Upper lobe of right lung (tissue), 1 donor: ENCODE data around the gene RNF6. TPM values are rescaled to one million over a fixed set of nuclear protein-coding genes. Genes with fewer than 3 reads are reported as not detected.

ENCODE experiments used
- ATAC-seq: fragments of 200-7000 bp; cut with Tn5 transposase; one replicate; pipeline ENCODE4 v1.9.1; 2020; ENCODE audit warnings: mild to moderate bottlenecking, moderate library complexity
- DNase-seq: peaks from one replicate; pipeline ENCODE4 v3.0.0-alpha.2; 2020
- H3K27ac ChIP-seq: fragments of 200-600 bp; one replicate; pipeline ENCODE4 v1.8.0; 2022
- H3K27me3 ChIP-seq: fragments of 200-600 bp; one replicate; pipeline ENCODE4 v1.8.0; 2022; ENCODE audit warnings: mild to moderate bottlenecking
- H3K36me3 ChIP-seq: fragments of 200-600 bp; one replicate; pipeline ENCODE4 v1.8.0; 2022
- H3K4me1 ChIP-seq: fragments of 200-600 bp; one replicate; pipeline ENCODE4 v1.8.0; 2022
- H3K4me3 ChIP-seq: fragments of 200-600 bp; one replicate; pipeline ENCODE4 v1.8.0; 2022; ENCODE audit warnings: mild to moderate bottlenecking
- H3K9me3 ChIP-seq: fragments of 200-600 bp; one replicate; pipeline ENCODE4 v1.8.0; 2022
- CTCF ChIP-seq: fragments of 200-600 bp; IDR thresholded peaks from one replicate; pipeline ENCODE4 v1.8.0; 2022; ENCODE audit warnings: antibody characterized with exemption
- intact Hi-C: fragments of 100-400 bp; cut with DNase I; formaldehyde crosslinking; loops from one replicate; pipeline ENCODE4 v1.11.0; 2022
- total RNA-seq: library from RNA; stranded (reverse); fragmentation: NEBNext Ultra II Directional; extraction: Animal tissue kit (Norgen Biotek cat#: 25700); gene quantifications from one replicate; pipeline ENCODE4 v1.2.1, GENCODE V29; 2021
- donor health status: DM: no; HTN: yes; CAD: no; lungs with severe emphysema.

The RNF6 gene
- total RNA-seq, 1 donor from 2014 or later, result 29.5 TPM

GRCh38 chr13:26198116-26198515, 24.0 kb downstream of the RNF6 start:
- intact Hi-C loops, result no loop called here

GRCh38 chr13:26197298-26197697, 24.8 kb downstream of the RNF6 start:
- Histone ChIP-seq H3K27ac (no peak overlapping the region), H3K4me1 (no peaks in the 10 kb centered on the region), H3K36me3 (no peaks in the 10 kb centered on the region), H3K4me3 (no peak overlapping the region), H3K9me3 (peaks cover 7% of the 10 kb centered on the region), H3K27me3 (no peaks in the 10 kb centered on the region)
- intact Hi-C loops, result no loop called here
- no peak for DNase-seq
- TF ChIP-seq CTCF, result no peak
- no peak for ATAC-seq

More at GRCh38 chr13:26198116-26198515, 24.0 kb downstream of the RNF6 start:
- no peak for ATAC-seq
- H3K4me3 ChIP-seq, result no peak overlapping the region
- no peaks in the 10 kb centered on the region for H3K4me1 ChIP-seq
- H3K27ac ChIP-seq, result no peak overlapping the region
- no peak for TF ChIP-seq CTCF
- H3K9me3 ChIP-seq, result peaks cover 7% of the 10 kb centered on the region
- DNase-seq, result no peak
- no peaks in the 10 kb centered on the region for H3K36me3 ChIP-seq
- no peaks in the 10 kb centered on the region for H3K27me3 ChIP-seq

- peak overlapping the region; percentile 70 for H3K4me3 ChIP-seq
- ATAC-seq (no peak), DNase-seq (no peak)
- H3K4me1 ChIP-seq, result peaks cover 8% of the 10 kb centered on the region
- intact Hi-C loops, result loop anchor here (10.0 kb wide), 1 partner anchor 508 kb away; no protein-coding TSS in a partner anchor
- no peaks in the 10 kb centered on the region for H3K36me3 ChIP-seq
- no peak for TF ChIP-seq CTCF
- no peaks in the 10 kb centered on the region for H3K27me3 ChIP-seq
- no peak overlapping the region for H3K27ac ChIP-seq
- H3K9me3 ChIP-seq, result no peaks in the 10 kb centered on the region
Measured at GRCh38 chr13:26186995-26187394, 35.1 kb downstream of the RNF6 start.

GRCh38 chr13:26186118-26186870, 35.8 kb downstream of the RNF6 start:
- intact Hi-C loops, result loop anchor here (10.0 kb wide), 1 partner anchor 509 kb away; no protein-coding TSS in a partner anchor
- H3K27me3 ChIP-seq, result no peaks in the 10 kb centered on the region
- H3K4me1 ChIP-seq, result peaks cover 8% of the 10 kb centered on the region
- ATAC-seq (peak; percentile 99), DNase-seq (peak; percentile 96)
- peak overlapping the region; percentile 70 for H3K4me3 ChIP-seq
- peak overlapping the region; percentile 84 for H3K27ac ChIP-seq
- no peaks in the 10 kb centered on the region for H3K9me3 ChIP-seq
- TF ChIP-seq CTCF, result peak; percentile 43
- no peaks in the 10 kb centered on the region for H3K36me3 ChIP-seq

- Histone ChIP-seq H3K4me1 (peaks cover 8% of the 10 kb centered on the region), H3K27me3 (no peaks in the 10 kb centered on the region), H3K4me3 (peak overlapping the region; percentile 70), H3K36me3 (no peaks in the 10 kb centered on the region), H3K27ac (peak overlapping the region; percentile 84), H3K9me3 (no peaks in the 10 kb centered on the region)
- TF ChIP-seq CTCF, result no peak
- intact Hi-C loops, result loop anchor here (10.0 kb wide), 1 partner anchor 509 kb away; no protein-coding TSS in a partner anchor
- ATAC-seq (no peak), DNase-seq (no peak)
Measured at GRCh38 chr13:26185720-26186117, 36.4 kb downstream of the RNF6 start.
